Activated CD4-positive, alpha-beta T cell treated with anti-CD3 and anti-CD28 coated beads, Interleukin-2, Interleukin-6, amounts not matched to agents 100 ng/mL and 50 ng/mL, durations not matched to agents 16 hours and 8 hours (primary cell): ENCODE measurements around the gene INF2.

ENCODE experiments used
- DNase-seq: peaks from one replicate; pipeline ENCODE4 v3.0.0-alpha.2; 2020

INF2 gene

GRCh38 chr14:104754213-104754851, 64.9 kb downstream of the INF2 start:
- DNase-seq, result no peak

GRCh38 chr14:104755621-104756020, 66.2 kb downstream of the INF2 start:
- no peak for DNase-seq

- no peak for DNase-seq
These were observed 67.2 kb downstream of the INF2 start for GRCh38 chr14:104756477-104757237.

GRCh38 chr14:104757238-104757585, 67.8 kb downstream of the INF2 start:
- DNase-seq, result no peak

- DNase-seq, result no peak
These were observed 68.4 kb downstream of the INF2 start for GRCh38 chr14:104757681-104758392.

- no peak for DNase-seq
These were observed 69.9 kb downstream of the INF2 start for GRCh38 chr14:104758981-104759969.

GRCh38 chr14:104765517-104765916, 76.1 kb downstream of the INF2 start:
- no peak for DNase-seq

GRCh38 chr14:104766256-104766862, 76.9 kb downstream of the INF2 start:
- no peak for DNase-seq

GRCh38 chr14:104766863-104767633, 77.6 kb downstream of the INF2 start:
- DNase-seq, result no peak

GRCh38 chr14:104767634-104767918, 78.2 kb downstream of the INF2 start:
- DNase-seq, result no peak

GRCh38 chr14:104768437-104769323, 79.3 kb downstream of the INF2 start:
- peak; percentile 95 for DNase-seq

GRCh38 chr14:104769324-104770071, 80.1 kb downstream of the INF2 start:
- no peak for DNase-seq

GRCh38 chr14:104770072-104770579, 80.7 kb downstream of the INF2 start:
- no peak for DNase-seq

- peak; percentile 29 for DNase-seq
These were observed 81.4 kb downstream of the INF2 start for GRCh38 chr14:104770851-104771272.

- DNase-seq, result no peak
These were observed 82.0 kb downstream of the INF2 start for GRCh38 chr14:104771374-104771773.
